Calu3 (cell line): Measurements from ENCODE around the gene CTDNEP1. TPM values are rescaled to one million over a fixed set of nuclear protein-coding genes. Genes with fewer than 3 reads are reported as not detected.

Experiments used
- BruUV-seq: library from RNA; stranded (reverse); fragments of 400-500 nt; replicated peaks from 2 replicates; lab custom pipeline; 2021; lab: Mats Ljungman, UMichigan
- CTCF ChIA-PET: fragments of 300-600 bp; sonication (Branson Sonifier 250); formaldehyde crosslinking; loops from one replicate; lab custom pipeline; 2022; ENCODE audit warnings: antibody characterized with exemption; lab: Charles Lee
- DNase-seq: peaks from one replicate; pipeline ENCODE4 v3.0.0; 2022
- H3K27ac Mint-ChIP-seq: one replicate; pipeline ENCODE4 v1.8.0; 2022; ENCODE audit warnings: mixed read lengths; ENCODE audit not compliant: unreplicated experiment
- H3K27me3 Mint-ChIP-seq: one replicate; pipeline ENCODE4 v1.8.0; 2022; ENCODE audit warnings: mixed read lengths; ENCODE audit not compliant: unreplicated experiment
- H3K36me3 Mint-ChIP-seq: one replicate; pipeline ENCODE4 v1.8.0; 2022; ENCODE audit warnings: mild to moderate bottlenecking, moderate library complexity, mixed read lengths; ENCODE audit not compliant: insufficient read depth, unreplicated experiment
- H3K4me1 Mint-ChIP-seq: one replicate; pipeline ENCODE4 v1.8.0; 2022; ENCODE audit warnings: mild to moderate bottlenecking, low read depth, mixed read lengths; ENCODE audit not compliant: unreplicated experiment
- H3K4me3 Mint-ChIP-seq: one replicate; pipeline ENCODE4 v1.8.0; 2022; ENCODE audit warnings: mild to moderate bottlenecking, low read depth, moderate library complexity, mixed read lengths; ENCODE audit not compliant: unreplicated experiment
- H3K9me3 Mint-ChIP-seq: one replicate; pipeline ENCODE4 v1.8.0; 2022; ENCODE audit warnings: low read depth, mixed read lengths; ENCODE audit not compliant: unreplicated experiment
- CTCF ChIP-seq: fragments of 200-600 bp; IDR thresholded peaks from one replicate; pipeline ENCODE4 v1.8.0; 2022; ENCODE audit warnings: antibody characterized with exemption; ENCODE audit not compliant: unreplicated experiment
- intact Hi-C: fragments of 100-400 bp; cut with micrococcal nuclease; formaldehyde crosslinking; loops from one replicate; pipeline ENCODE4 v1.10.0; 2022; ENCODE audit not compliant: unreplicated experiment
- total RNA-seq: library from RNA; stranded (reverse); gene quantifications from 2 replicates; pipeline ENCODE4 v1.2.3, GENCODE V29; 2022

CTDNEP1 gene
- total RNA-seq, 1 experiment from 2014 or later, result 85.2 TPM

- peaks cover 16% of the 10 kb centered on the region for H3K4me1 Mint-ChIP-seq
- TF ChIP-seq CTCF, result no peak
- H3K9me3 Mint-ChIP-seq, result no peaks in the 10 kb centered on the region
- H3K4me3 Mint-ChIP-seq, result peak overlapping the region; percentile 90
- DNase-seq, result peak; percentile 24
- intact Hi-C loops, result no loop called here
- H3K36me3 Mint-ChIP-seq, result peaks cover 76% of the 10 kb centered on the region
- no peaks in the 10 kb centered on the region for H3K27me3 Mint-ChIP-seq
- peak overlapping the region; percentile 94 for H3K27ac Mint-ChIP-seq
- CTCF ChIA-PET, result interaction anchor here (1.1 kb wide), 1 partner anchor 41 kb away, joined by 4 read pairs; no protein-coding TSS in a partner anchor
- TSS peak; percentile 44 for BruUV-seq
These were observed 10.1 kb upstream of the CTDNEP1 start for GRCh38 chr17:7261379-7262191.

- DNase-seq, result peak; percentile 82
- peak overlapping the region; percentile 90 for H3K27ac Mint-ChIP-seq
- CTCF ChIA-PET, result interaction anchor here (1.1 kb wide), 1 partner anchor 40 kb away, joined by 4 read pairs; no protein-coding TSS in a partner anchor
- peak overlapping the region; percentile 90 for H3K4me3 Mint-ChIP-seq
- TF ChIP-seq CTCF, result no peak
- H3K9me3 Mint-ChIP-seq, result no peaks in the 10 kb centered on the region
- peaks cover 13% of the 10 kb centered on the region for H3K4me1 Mint-ChIP-seq
- H3K36me3 Mint-ChIP-seq, result peaks cover 83% of the 10 kb centered on the region
- intact Hi-C loops, result no loop called here
- no TSS peak for BruUV-seq
- H3K27me3 Mint-ChIP-seq, result no peaks in the 10 kb centered on the region
These were observed 9.3 kb upstream of the CTDNEP1 start for GRCh38 chr17:7260651-7261378.

- no peaks in the 10 kb centered on the region for H3K27me3 Mint-ChIP-seq
- no peak for DNase-seq
- BruUV-seq, result no TSS peak
- peak overlapping the region; percentile 90 for H3K4me3 Mint-ChIP-seq
- no peaks in the 10 kb centered on the region for H3K9me3 Mint-ChIP-seq
- no peak for TF ChIP-seq CTCF
- peaks cover 90% of the 10 kb centered on the region for H3K36me3 Mint-ChIP-seq
- intact Hi-C loops, result no loop called here
- peak overlapping the region; percentile 90 for H3K27ac Mint-ChIP-seq
- CTCF ChIA-PET, result no interaction called here
- peaks cover 13% of the 10 kb centered on the region for H3K4me1 Mint-ChIP-seq
These were observed 8.6 kb upstream of the CTDNEP1 start for GRCh38 chr17:7260151-7260550.

- TF ChIP-seq CTCF, result no peak
- H3K27me3 Mint-ChIP-seq, result no peaks in the 10 kb centered on the region
- intact Hi-C loops, result no loop called here
- H3K9me3 Mint-ChIP-seq, result no peaks in the 10 kb centered on the region
- peak overlapping the region; percentile 90 for H3K27ac Mint-ChIP-seq
- DNase-seq, result no peak
- CTCF ChIA-PET, result no interaction called here
- H3K4me1 Mint-ChIP-seq, result peaks cover 13% of the 10 kb centered on the region
- peaks cover 96% of the 10 kb centered on the region for H3K36me3 Mint-ChIP-seq
- BruUV-seq, result no TSS peak
- H3K4me3 Mint-ChIP-seq, result peak overlapping the region; percentile 90
These were observed 8.0 kb upstream of the CTDNEP1 start for GRCh38 chr17:7259555-7259889.
